ENCODE data around the gene COA1.

COA1 gene

DNA sequence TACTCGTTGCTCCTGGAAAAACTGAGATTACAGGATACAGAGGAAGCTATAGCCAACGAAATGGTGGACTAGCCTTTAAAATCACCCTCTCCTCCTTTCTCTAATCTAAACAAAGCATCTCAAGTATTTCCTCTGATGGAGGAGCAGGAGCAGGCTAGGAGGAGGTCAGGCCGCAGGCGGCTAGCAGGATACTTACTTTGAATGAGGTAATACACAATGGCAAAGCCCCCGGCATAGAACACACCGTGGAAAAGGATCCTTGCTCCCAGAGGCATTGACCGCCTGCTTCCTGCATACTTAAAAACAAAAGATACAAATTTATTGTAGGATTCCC, 82.0 kb downstream of the COA1 start:
- Mint-ChIP-seq H3K4me1 (ENCODE audit: low read depth in 2 of 2) (peaks cover 81 to 89% of the 10 kb centered on the region in 2 donors), H3K4me3 (peak overlapping the region; percentile 74 to 82), H3K9me3 (peaks cover 0 to 2% of the 10 kb centered on the region in 2 donors), H3K27me3 (no peaks in the 10 kb centered on the region), H3K27ac (peak overlapping the region; percentile 98 to 99), H3K36me3 (ENCODE audit: insufficient read depth) (peaks cover 52% of the 10 kb centered on the region)
- DNase-seq (no peak), ATAC-seq (replicated peaks) (no peak)

DNA sequence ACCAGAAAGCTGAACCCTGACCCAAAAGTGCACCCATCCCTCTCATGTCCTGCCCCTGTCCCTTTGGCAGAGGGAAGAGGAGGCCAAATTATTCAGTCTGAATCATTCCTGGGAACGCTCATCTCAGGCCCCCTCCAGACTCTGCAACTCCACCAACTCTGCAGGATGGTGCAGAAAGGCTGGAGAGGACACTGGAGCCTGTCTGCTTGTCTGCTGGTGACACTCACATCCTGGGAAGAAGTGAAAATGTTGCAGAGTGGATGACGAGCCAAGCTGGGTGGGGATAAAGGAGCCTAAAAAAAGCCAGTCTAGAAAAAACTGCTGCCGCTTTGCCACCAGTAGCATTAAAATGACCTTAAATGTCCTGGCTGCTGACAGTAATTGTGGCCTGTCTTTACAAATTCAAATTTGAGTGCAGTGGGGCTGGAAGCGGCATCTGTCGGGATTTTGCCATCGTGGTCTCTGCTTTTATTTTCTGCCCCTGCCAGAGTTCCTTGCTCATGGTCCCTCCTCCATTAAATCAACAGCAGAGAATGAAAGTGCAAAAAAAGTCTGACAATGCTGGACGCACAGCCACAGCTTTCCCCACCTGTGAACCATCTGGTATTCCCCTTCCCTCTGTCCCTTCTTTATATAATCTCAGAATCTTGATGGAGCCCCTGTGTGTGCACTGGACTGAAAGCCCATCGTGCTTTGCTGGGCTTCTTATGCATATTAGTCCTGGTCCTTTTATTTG, 82.6 kb downstream of the COA1 start:
- peaks cover 0 to 2% of the 10 kb centered on the region in 2 donors for H3K9me3 Mint-ChIP-seq
- peaks cover 81 to 88% of the 10 kb centered on the region in 2 donors for H3K4me1 Mint-ChIP-seq (ENCODE audit: low read depth in 2 of 2)
- no peaks in the 10 kb centered on the region for H3K27me3 Mint-ChIP-seq
- peak overlapping the region; percentile 98 to 99 for H3K27ac Mint-ChIP-seq
- H3K36me3 Mint-ChIP-seq (ENCODE audit: insufficient read depth), result peaks cover 52% of the 10 kb centered on the region
- H3K4me3 Mint-ChIP-seq, result peak overlapping the region; percentile 74 to 82
- no peak for ATAC-seq (replicated peaks)
- no peak for DNase-seq

DNA sequence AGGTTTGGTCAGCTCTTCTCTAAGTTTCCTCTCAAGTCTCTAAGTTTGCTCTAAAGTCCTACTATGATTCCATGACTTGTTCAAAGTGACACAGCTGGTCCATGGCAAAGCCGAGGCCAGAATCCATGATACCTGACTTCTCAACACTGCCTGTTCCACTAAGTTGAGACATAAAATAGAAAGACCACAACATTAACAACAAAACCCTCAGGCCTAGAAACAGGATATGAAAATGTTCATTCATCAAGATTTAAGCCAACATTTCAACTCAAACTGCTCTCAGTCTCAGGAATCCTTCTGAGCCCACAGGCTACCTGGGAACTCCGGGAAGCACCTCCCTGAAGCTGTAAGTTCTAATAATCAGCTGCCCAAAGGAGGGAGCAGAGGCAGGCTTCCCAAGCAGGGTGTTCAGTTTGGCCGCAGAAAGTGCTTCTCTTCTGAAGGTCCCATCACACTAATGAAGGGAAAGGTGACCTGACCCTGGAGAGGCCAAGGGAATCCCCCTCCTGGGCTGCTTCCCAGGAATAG, 83.6 kb downstream of the COA1 start:
- no peak for ATAC-seq (replicated peaks)
- H3K9me3 Mint-ChIP-seq, result no peaks in the 10 kb centered on the region

DNA sequence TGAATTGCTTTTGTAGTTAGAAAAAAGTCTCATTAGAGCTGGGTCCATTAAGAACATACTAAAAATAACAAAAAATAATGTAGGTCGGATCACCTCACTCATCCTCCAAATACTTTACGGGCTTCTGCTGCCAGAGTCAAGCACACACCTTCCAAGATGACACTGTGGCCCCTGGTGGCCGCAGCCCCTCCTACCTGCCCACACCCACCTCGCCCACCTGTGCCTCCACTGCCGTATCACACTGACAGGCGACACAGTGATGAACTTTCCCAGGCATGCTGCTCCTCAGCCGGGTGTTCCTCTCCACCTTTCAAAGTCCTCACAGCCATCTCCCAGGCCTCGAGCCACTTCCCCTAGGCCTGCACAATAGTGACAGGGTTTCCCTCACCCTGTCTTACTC, 85.5 kb downstream of the COA1 start:
- H3K4me3 Mint-ChIP-seq, result peak overlapping the region; percentile 64 to 73

More for the DNA sequence above, 83.6 kb downstream of the COA1 start:
- Mint-ChIP-seq H3K4me1 (ENCODE audit: low read depth in 2 of 2) (peaks cover 74 to 82% of the 10 kb centered on the region in 2 donors), H3K36me3 (ENCODE audit: insufficient read depth) (peaks cover 45% of the 10 kb centered on the region), H3K4me3 (peak overlapping the region; percentile 74 to 82), H3K27me3 (no peaks in the 10 kb centered on the region), H3K27ac (peak overlapping the region; percentile 98 to 99)
- DNase-seq, result no peak

DNA sequence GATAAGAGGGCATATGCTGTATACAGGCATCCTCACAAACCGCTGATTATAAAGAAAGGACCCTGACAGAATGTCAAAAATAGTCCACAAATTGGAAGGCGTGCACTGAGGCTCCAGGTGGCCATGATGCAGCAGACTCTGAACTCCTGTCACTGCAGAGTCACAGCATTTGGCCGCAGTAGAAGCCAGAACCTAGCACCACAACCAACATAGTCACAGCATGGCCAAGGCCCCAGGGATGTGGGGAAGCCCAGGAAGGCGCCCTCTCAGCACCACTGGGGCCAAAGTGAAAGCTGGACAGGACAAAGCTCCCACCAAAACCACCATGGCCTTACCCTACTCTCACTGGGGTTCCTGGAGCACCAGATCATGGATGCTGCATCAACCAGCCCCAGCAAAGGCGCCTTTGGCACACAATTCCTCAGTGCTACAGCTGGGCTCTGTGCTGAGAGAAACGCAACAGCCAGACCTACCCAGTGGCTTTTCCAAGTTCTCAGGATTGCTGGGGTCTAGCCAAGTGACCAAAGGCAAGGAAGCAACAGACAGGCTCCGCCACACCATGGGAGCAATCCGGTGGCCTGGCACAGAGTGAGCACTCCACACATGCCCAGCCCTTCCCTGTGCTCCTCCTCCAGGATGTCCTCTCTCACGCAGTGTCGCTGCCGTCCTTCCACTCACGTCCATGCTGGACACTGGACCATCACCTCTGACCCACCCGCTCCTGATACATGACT, 86.3 kb downstream of the COA1 start:
- Mint-ChIP-seq H3K27ac (peak overlapping the region; percentile 90 to 96), H3K4me3 (peak overlapping the region; percentile 64 to 73), H3K36me3 (ENCODE audit: insufficient read depth) (peaks cover 41% of the 10 kb centered on the region), H3K27me3 (no peaks in the 10 kb centered on the region), H3K4me1 (ENCODE audit: low read depth in 2 of 2) (peaks cover 67 to 86% of the 10 kb centered on the region in 2 donors), H3K9me3 (no peaks in the 10 kb centered on the region)
- ATAC-seq (replicated peaks) (no peak), DNase-seq (no peak)

More for the DNA sequence above, 85.5 kb downstream of the COA1 start:
- DNase-seq (no peak), ATAC-seq (replicated peaks) (no peak)
- H3K4me1 Mint-ChIP-seq (ENCODE audit: low read depth in 2 of 2), result peaks cover 72 to 85% of the 10 kb centered on the region in 2 donors
- no peaks in the 10 kb centered on the region for H3K27me3 Mint-ChIP-seq
- H3K9me3 Mint-ChIP-seq, result no peaks in the 10 kb centered on the region
- H3K27ac Mint-ChIP-seq, result peak overlapping the region; percentile 90 to 96
- peaks cover 39% of the 10 kb centered on the region for H3K36me3 Mint-ChIP-seq (ENCODE audit: insufficient read depth)

DNA sequence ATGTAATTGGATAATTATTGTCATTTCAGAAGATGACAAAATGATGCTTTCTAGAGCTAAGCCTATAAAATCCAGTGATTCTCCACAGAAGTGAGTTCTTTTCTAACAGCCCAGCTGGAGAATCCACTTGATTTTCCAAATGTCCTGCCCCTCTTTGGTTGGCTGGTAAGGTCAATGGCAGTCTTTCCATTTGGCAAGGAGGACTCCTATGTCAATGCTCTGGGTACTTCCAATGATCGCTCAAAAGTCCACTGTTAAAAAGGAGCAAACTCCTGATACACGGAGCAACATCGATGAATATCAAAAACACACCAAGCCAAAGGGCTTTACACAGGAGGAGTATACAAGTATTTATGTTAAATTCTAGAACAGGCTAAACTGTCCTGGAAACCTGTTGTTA, 88.6 kb downstream of the COA1 start:
- Mint-ChIP-seq H3K4me1 (ENCODE audit: low read depth in 2 of 2) (peaks cover 58 to 87% of the 10 kb centered on the region in 2 donors), H3K4me3 (no peak overlapping the region), H3K36me3 (ENCODE audit: insufficient read depth) (peaks cover 61% of the 10 kb centered on the region), H3K27ac (peak overlapping the region; percentile 88 to 96), H3K9me3 (no peaks in the 10 kb centered on the region), H3K27me3 (no peaks in the 10 kb centered on the region)
- DNase-seq (no peak), ATAC-seq (replicated peaks) (no peak)

DNA sequence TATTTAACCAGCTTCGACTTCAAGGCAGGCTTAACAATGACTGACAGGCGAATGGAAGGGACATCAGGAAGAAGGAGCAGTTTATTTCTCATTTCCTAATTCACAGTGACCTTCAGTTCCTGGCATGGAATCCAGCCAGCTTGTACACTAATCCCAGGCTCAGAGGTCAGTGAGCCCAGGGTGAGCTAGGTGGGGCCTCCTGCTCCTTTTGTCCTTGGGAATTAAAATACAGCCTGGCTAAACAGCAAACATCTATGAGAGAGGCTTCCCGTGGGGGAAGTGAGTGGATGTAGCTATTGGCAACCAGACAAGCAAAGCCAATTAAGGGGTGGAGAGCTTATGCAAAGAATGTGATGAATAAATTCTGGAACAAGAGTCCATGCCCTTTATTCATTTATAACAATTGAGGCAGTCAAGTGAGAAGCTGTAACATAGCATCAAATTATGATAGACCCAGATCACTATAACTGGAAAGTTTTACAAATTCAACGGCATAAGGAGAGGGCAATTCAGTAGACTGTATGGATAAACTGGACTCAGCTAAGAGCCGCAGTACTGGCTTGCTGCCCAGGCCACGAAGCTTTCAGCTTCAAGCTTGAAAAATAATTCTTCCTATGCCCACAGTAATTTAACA, 89.3 kb downstream of the COA1 start:
- ATAC-seq (replicated peaks) (no peak), DNase-seq (no peak)
- Mint-ChIP-seq H3K27ac (peak overlapping the region; percentile 88 to 96), H3K9me3 (no peaks in the 10 kb centered on the region), H3K36me3 (ENCODE audit: insufficient read depth) (peaks cover 66% of the 10 kb centered on the region), H3K4me3 (peak overlapping the region in 1 of 2 donors; percentile 20), H3K27me3 (no peaks in the 10 kb centered on the region), H3K4me1 (ENCODE audit: low read depth in 2 of 2) (peaks cover 55 to 86% of the 10 kb centered on the region in 2 donors)

DNA sequence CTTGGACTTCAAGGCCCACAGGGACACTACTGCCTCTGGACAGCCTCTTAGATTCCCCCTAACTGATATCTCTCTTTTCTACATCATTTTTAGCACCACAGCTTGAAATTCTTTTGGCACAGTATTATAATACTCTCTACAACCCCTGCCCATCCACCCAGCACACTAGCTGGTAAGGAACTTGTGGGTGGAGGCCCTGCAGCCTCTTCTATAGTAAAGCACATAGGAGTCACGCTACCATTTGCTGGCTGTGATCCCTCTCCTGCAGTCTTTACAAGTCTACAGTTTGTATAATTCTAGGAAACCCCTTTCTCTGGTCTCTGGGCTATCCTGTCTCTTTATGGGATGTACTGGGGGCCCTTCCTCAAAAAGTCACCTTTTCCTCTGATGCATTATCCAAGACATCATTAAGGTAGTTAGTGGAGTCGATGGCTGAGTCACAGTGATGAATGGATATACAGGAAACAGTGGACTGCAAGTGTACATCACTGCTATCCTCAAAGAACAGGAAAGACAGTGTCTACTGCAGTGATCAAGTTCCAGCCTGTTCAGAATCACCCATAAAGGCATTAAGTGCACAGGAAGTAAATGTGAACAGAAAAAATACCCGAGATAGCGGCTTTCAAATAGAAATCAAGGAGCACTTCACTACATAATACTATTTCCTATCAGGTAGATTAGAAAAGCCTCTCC, 92.1 kb downstream of the COA1 start:
- H3K4me3 Mint-ChIP-seq, result peak overlapping the region; percentile 46 to 73
- H3K27ac Mint-ChIP-seq, result peak overlapping the region; percentile 90 to 96
- ATAC-seq (replicated peaks) (peak; percentile 80), DNase-seq (no peak)
- H3K27me3 Mint-ChIP-seq, result no peaks in the 10 kb centered on the region
- peaks cover 69% of the 10 kb centered on the region for H3K36me3 Mint-ChIP-seq (ENCODE audit: insufficient read depth)
- H3K9me3 Mint-ChIP-seq, result no peaks in the 10 kb centered on the region
- H3K4me1 Mint-ChIP-seq (ENCODE audit: low read depth in 2 of 2), result peaks cover 49 to 88% of the 10 kb centered on the region in 2 donors

DNA sequence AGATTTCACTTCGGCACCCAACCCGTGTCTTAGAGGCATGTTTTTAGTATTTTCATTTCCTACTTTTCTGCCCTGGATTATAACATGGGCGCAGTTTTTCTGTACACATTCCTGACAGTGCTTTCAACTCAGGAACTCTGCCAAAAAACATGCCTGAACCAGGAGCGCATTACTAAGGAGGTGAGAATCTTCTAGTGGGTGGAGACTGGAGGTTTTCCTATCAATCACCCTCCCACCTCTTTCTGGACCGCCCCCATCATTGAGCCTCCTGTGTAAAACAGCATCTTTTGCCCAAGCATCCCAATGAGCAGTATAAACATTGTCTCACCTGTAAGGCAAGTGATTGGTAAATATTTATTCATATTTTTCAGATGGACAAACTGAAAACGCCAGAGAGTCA, 93.2 kb downstream of the COA1 start:
- DNase-seq (no peak), ATAC-seq (replicated peaks) (no peak)
- Mint-ChIP-seq H3K4me1 (ENCODE audit: low read depth in 2 of 2) (peaks cover 51 to 93% of the 10 kb centered on the region in 2 donors), H3K9me3 (no peaks in the 10 kb centered on the region), H3K27ac (peak overlapping the region; percentile 90 to 96), H3K27me3 (no peaks in the 10 kb centered on the region), H3K36me3 (ENCODE audit: insufficient read depth) (peaks cover 76% of the 10 kb centered on the region), H3K4me3 (no peak overlapping the region)

DNA sequence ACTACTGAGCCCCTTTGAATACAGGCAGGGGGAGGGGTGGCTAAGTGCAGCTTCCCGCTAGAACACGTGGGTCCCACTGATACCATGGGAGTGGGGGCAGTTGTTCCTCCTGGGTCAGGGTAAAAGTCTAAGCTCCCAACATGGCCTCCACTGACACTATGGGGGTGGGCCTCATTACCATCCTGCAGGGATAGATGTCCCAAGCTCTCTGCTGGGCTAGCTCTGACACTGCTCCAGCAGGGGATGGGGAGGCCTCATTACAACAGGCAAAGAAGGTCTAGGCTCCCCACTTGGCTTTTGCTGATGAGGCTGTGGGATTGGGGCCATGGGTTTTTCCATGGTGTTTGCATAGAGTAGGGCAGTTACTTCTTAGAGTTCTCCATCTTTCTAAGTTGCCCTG, 94.9 kb downstream of the COA1 start:
- Mint-ChIP-seq H3K4me1 (ENCODE audit: low read depth in 2 of 2) (peaks cover 48 to 86% of the 10 kb centered on the region in 2 donors), H3K36me3 (ENCODE audit: insufficient read depth) (peaks cover 88% of the 10 kb centered on the region), H3K27me3 (no peaks in the 10 kb centered on the region), H3K4me3 (peak overlapping the region in 1 of 2 donors; percentile 62), H3K9me3 (no peaks in the 10 kb centered on the region), H3K27ac (peak overlapping the region; percentile 88 to 96)
- ATAC-seq (replicated peaks) (no peak), DNase-seq (no peak)

DNA sequence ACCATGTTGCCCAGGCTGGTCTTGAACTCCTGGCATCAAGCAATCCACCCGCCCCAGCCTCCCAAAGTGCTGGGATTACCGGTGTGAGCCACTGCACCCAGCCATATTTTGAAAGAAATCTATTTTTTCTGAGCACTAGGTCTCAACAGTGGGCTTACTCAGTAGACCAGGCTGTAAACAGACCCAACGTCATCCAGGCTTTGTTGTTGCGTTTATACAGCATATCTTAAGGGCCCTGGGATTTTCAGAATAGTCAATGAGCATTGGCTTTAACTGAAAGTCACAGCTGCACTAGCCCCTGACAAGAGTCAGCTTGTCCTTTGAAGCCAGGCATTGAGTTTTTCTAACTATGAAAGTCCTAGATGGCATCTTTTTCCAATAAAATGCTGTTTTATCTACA, 96.6 kb downstream of the COA1 start:
- peak overlapping the region; percentile 88 to 96 for H3K27ac Mint-ChIP-seq
- no peaks in the 10 kb centered on the region for H3K9me3 Mint-ChIP-seq
- peaks cover 51 to 86% of the 10 kb centered on the region in 2 donors for H3K4me1 Mint-ChIP-seq (ENCODE audit: low read depth in 2 of 2)
- H3K4me3 Mint-ChIP-seq, result peak overlapping the region; percentile 36 to 61
- no peak for ATAC-seq (replicated peaks)
- no peaks in the 10 kb centered on the region for H3K27me3 Mint-ChIP-seq
- DNase-seq, result no peak
- H3K36me3 Mint-ChIP-seq (ENCODE audit: insufficient read depth), result peaks cover 82% of the 10 kb centered on the region

DNA sequence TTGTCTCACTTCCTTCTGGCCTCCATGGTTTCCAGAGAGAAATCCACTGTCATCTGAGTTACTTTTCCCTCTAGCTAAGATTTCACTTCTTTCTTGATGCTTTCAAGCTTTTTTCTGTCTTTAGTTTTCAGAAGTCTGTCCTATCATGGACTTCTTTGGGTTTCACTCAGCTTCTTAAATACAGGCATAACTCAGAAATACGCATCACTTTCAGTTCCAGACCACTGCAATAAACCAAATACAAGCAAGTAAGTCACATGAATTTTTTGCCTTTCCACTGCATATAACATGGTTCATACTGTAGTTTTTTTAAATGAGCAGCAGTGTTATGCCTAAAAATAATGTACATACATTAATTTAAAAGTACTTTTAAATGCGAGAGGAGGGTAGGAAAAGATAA, 97.8 kb downstream of the COA1 start:
- Mint-ChIP-seq H3K27ac (peak overlapping the region; percentile 88 to 96), H3K36me3 (ENCODE audit: insufficient read depth) (peaks cover 79% of the 10 kb centered on the region), H3K4me1 (ENCODE audit: low read depth in 2 of 2) (peaks cover 48 to 86% of the 10 kb centered on the region in 2 donors), H3K9me3 (no peaks in the 10 kb centered on the region), H3K27me3 (no peaks in the 10 kb centered on the region), H3K4me3 (peak overlapping the region in 1 of 2 donors; percentile 61)
- ATAC-seq (replicated peaks) (peak; percentile 27), DNase-seq (no peak)

DNA sequence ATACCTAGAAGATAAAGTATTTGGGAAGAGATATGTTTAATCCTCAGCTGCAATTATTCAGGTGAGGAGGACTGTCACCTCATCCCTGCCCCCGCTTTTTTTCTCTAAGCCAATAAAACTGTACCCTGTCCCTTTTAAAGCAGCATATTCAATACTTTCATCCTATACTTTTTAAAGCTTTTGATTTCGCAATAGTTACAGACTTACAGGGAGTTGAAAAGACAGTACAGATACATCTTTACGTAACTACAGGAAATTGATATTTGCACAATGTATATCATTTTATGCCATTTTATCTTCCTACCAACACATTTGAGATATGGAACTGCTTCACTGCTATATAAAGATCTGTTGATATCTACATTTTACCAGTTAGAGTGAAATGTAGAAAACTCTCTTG, 98.8 kb downstream of the COA1 start:
- Mint-ChIP-seq H3K4me1 (ENCODE audit: low read depth in 2 of 2) (peaks cover 53 to 86% of the 10 kb centered on the region in 2 donors), H3K9me3 (no peaks in the 10 kb centered on the region), H3K27ac (peak overlapping the region; percentile 88 to 96), H3K4me3 (peak overlapping the region in 1 of 2 donors; percentile 61), H3K27me3 (no peaks in the 10 kb centered on the region), H3K36me3 (ENCODE audit: insufficient read depth) (peaks cover 80% of the 10 kb centered on the region)
- ATAC-seq (replicated peaks) (no peak), DNase-seq (no peak)
